Transverse colon (tissue), 4 donors: ENCODE results near the gene FAM20C. TPM values are rescaled to one million over a fixed set of nuclear protein-coding genes. Genes with fewer than 3 reads are reported as not detected.

Experiments
- DNase-seq: peaks from one replicate; pipeline ENCODE4 v3.0.0-alpha.2; 2019
- H3K27ac ChIP-seq, 4 donors: fragments of 200-600 bp; sonication (generic); 2 replicates each; pipeline ENCODE4 v1.5.1; 2016 to 2018; ENCODE audit warnings: inconsistent platforms in 4 of 4
- H3K27me3 ChIP-seq: fragments of 200-600 bp; sonication (generic); 2 replicates; pipeline ENCODE4 v1.5.1; 2017; ENCODE audit warnings: inconsistent platforms
- H3K36me3 ChIP-seq, 4 donors: fragments of 200-600 bp; sonication (generic); 2 replicates each; pipeline ENCODE4 v1.5.1; 2017 to 2019; ENCODE audit warnings: inconsistent platforms in 4 of 4
- H3K4me1 ChIP-seq, 4 donors: fragments of 200-600 bp; sonication (generic); 2 replicates each; pipeline ENCODE4 v1.5.1; 2017 to 2020; ENCODE audit warnings: inconsistent platforms in 4 of 4
- H3K4me3 ChIP-seq, 4 donors: fragments of 200-600 bp; sonication (generic); 1 replicate in 1 of 4; 2 replicates in 3 of 4; pipeline versions ENCODE4 v1.5.1 to v1.6.1; 2017 to 2019; ENCODE audit warnings: inconsistent platforms in 4 of 4
- H3K9me3 ChIP-seq, 2 donors: fragments of 200-600 bp; sonication (generic); 2 replicates each; pipeline ENCODE4 v1.5.1; 2017 to 2019; ENCODE audit warnings: inconsistent platforms in 2 of 2
- EP300 ChIP-seq: sonication (generic); formaldehyde crosslinking; IDR thresholded peaks from one replicate; pipeline ENCODE4 v1.6.1; 2017; ENCODE audit warnings: antibody characterized with exemption, low read depth
- POLR2A ChIP-seq: fragments of 450-650 bp; IDR thresholded peaks from one replicate; pipeline ENCODE4 v1.6.1; 2016; ENCODE audit warnings: antibody characterized with exemption, mild to moderate bottlenecking, moderate library complexity
- POLR2AphosphoS5 ChIP-seq, 3 donors: sonication (generic); formaldehyde crosslinking; IDR thresholded peaks; one replicate each; pipeline ENCODE4 v1.6.1; 2016; ENCODE audit warnings: antibody characterized with exemption in 3 of 3
- WGBS, 2 donors: methylation state at CpG; one replicate each; pipeline ENCODE4 v1.1.5; 2018; ENCODE audit warnings: low coverage in 1 of 2; 5-methylcytosine and 5-hydroxymethylcytosine counted together
- in situ Hi-C, 4 donors: fragments of 200-750 bp; cut with MboI; loops; one replicate each; pipeline versions ENCODE4 v1.15.0 to v1.15.1; 2017; ENCODE audit warnings: low sequenced_read_pairs in 3 of 4, low pct_ligation_motif_present in 1 of 4, low pct_unique_long_range_greater_than_20kb in 1 of 4
- intact Hi-C: fragments of 100-400 bp; cut with DNase I; formaldehyde crosslinking; loops from one replicate; pipeline ENCODE4 v1.15.1; 2023; ENCODE audit warnings: low total_unique reads
- total RNA-seq, 4 donors: library from RNA; depleted of rRNA; stranded (reverse); fragments of >200 nt; gene quantifications; one replicate each; pipeline ENCODE4 v1.1.0, GENCODE V29; 2016
- TF ChIP-seq, protein P1 (sequence below), 5 experiments: fragments of 200-600 bp in 3 of 5; fragments of 450-650 bp in 2 of 5; sonication (generic) in 3 of 5; IDR thresholded peaks; 1 replicate in 2 of 5; 2 replicates in 3 of 5; pipeline ENCODE4 v1.5.1; 2016 to 2017; ENCODE audit warnings: antibody characterized with exemption in 5 of 5, inconsistent platforms in 3 of 5, mild to moderate bottlenecking in 2 of 5, moderate library complexity in 1 of 5

Gene FAM20C
- total RNA-seq, 4 donors from 2014 or later, result 10.5 to 62.3 (median 23.5) TPM

DNA sequence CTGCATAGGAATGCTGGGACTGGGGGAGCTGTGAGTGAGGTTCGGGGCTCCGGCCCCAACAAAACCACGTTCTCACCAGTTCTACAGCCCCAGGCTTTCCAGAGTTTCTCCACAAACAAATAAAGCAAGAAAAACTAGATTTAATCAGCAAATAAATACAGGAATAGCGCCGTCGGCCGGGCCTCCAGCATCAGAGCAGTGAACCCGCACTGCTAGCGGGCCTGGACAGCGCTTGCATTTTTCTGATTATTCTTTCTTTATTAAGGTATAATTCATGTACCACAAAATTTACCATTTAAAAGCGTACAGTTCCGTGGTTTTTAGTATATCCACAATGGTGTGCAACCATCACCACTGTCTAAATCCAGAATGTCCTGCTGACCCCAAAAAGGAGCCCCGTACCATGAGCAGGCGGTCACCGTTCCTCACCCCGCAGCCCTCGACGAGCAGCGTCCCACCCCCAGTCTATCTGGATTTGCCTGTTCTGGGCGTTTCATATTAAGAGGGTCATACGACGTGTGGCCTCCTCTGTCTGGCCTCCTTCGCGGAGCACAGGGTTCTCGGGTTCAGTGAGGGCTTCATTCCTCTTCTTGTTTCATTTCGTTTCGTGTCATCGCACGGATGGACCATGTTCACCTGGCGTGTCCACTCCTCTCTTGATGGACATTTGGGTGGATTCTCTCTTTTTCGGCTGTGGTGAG is 62.1 kb downstream of the FAM20C start:
- Histone ChIP-seq H3K4me1 (no peaks in the 10 kb centered on the region), H3K9me3 (no peaks in the 10 kb centered on the region), H3K27ac (no peak overlapping the region), H3K27me3 (no peaks in the 10 kb centered on the region), H3K36me3 (peaks cover 0 to 11% (median 1%) of the 10 kb centered on the region in 4 donors), H3K4me3 (no peak overlapping the region)
- DNase-seq, result no peak
- TF ChIP-seq POLR2A (no peak), EP300 (no peak), POLR2AphosphoS5 (IDR thresholded peaks at IDR 0.05) (no peak)
- TF ChIP-seq, protein P1, sequence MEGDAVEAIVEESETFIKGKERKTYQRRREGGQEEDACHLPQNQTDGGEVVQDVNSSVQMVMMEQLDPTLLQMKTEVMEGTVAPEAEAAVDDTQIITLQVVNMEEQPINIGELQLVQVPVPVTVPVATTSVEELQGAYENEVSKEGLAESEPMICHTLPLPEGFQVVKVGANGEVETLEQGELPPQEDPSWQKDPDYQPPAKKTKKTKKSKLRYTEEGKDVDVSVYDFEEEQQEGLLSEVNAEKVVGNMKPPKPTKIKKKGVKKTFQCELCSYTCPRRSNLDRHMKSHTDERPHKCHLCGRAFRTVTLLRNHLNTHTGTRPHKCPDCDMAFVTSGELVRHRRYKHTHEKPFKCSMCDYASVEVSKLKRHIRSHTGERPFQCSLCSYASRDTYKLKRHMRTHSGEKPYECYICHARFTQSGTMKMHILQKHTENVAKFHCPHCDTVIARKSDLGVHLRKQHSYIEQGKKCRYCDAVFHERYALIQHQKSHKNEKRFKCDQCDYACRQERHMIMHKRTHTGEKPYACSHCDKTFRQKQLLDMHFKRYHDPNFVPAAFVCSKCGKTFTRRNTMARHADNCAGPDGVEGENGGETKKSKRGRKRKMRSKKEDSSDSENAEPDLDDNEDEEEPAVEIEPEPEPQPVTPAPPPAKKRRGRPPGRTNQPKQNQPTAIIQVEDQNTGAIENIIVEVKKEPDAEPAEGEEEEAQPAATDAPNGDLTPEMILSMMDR (IDR thresholded peaks at IDR 0.05), result no peak
- intact Hi-C loops, result no loop called here
- WGBS, 2 donors, result 94 to 96% methylated on average over 20 to 31 of the region's 31 CpGs
- in situ Hi-C loops, result no loop called here

DNA sequence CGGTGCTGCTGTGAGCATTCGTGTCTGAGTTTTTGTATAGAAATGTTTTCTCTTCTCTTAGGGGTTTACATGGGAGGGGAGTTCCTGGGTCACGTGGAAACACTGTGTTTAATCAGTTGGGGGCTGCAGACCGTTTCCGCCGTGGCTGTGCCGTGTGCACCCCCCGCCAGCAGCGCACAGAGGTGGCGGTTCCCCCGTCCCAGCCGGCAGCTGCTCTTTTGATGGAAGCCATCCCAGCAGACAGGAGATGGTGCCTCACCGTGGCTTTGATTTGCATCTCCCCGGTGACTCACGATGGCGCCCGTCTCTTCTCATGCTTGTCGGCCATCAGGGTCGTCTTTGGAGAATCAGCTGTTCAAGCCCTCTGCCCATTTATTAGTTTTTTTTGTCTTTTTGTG is 62.7 kb downstream of the FAM20C start:
- DNase-seq, result no peak
- H3K27me3 ChIP-seq, result no peaks in the 10 kb centered on the region
- no peaks in the 10 kb centered on the region for H3K9me3 ChIP-seq
- H3K36me3 ChIP-seq, result peaks cover 0 to 11% (median 1%) of the 10 kb centered on the region in 4 donors
- 89 to 100% methylated on average over 1 to 19 of the region's 19 CpGs for WGBS, 2 donors
- TF ChIP-seq, protein P1 (IDR thresholded peaks at IDR 0.05), result no peak
- no peak for TF ChIP-seq EP300
- no peak for TF ChIP-seq POLR2AphosphoS5 (IDR thresholded peaks at IDR 0.05)
- TF ChIP-seq POLR2A, result no peak
- no peak overlapping the region for H3K27ac ChIP-seq
- in situ Hi-C loops, result no loop called here
- H3K4me3 ChIP-seq, result no peak overlapping the region
- intact Hi-C loops, result no loop called here
- peaks cover 0 to 3% (median 0%) of the 10 kb centered on the region in 4 donors for H3K4me1 ChIP-seq

DNA sequence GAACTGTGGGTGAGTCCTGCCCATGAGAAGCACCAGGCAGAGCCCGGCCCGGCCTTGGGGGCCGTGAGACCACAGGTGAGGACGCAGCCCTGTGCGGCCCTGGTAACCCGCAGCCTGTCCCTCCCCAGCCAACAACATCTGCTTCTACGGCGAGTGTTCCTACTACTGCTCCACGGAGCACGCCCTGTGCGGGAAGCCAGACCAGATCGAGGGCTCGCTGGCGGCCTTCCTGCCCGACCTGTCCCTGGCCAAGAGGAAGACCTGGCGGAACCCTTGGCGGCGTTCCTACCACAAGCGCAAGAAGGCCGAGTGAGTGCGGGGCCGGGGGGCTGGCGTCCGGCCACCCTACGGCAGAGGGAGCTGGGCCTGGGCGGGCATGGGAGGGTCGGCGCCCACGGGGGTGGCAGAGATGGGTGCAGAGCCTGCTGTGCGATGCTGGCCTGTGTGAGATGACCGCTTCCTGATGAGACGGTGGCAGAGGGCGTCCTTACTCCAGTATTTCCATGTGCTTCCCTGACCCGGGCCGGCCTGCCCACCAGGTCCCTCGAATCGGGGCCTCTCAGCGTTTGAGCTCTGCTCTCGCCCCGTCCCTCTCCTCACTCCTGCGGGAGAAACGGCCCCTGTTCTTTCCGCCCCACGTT is 63.5 kb downstream of the FAM20C start:
- 94% methylated on average over 43 of the region's 44 CpGs; no CpG with 5 or more reads in 1 of the 2 donors for WGBS, 2 donors
- DNase-seq, result no peak
- Histone ChIP-seq H3K4me3 (no peak overlapping the region), H3K4me1 (peaks cover 2 to 8% (median 5%) of the 10 kb centered on the region in 4 donors), H3K27ac (no peak overlapping the region), H3K36me3 (peaks cover 0 to 11% (median 1%) of the 10 kb centered on the region in 4 donors), H3K27me3 (no peaks in the 10 kb centered on the region), H3K9me3 (no peaks in the 10 kb centered on the region)
- TF ChIP-seq POLR2AphosphoS5 (IDR thresholded peaks at IDR 0.05), result no peak
- no peak for TF ChIP-seq EP300
- no peak for TF ChIP-seq POLR2A
- TF ChIP-seq, protein P1 (IDR thresholded peaks at IDR 0.05), result no peak
- intact Hi-C loops, result no loop called here
- in situ Hi-C loops, result no loop called here

DNA sequence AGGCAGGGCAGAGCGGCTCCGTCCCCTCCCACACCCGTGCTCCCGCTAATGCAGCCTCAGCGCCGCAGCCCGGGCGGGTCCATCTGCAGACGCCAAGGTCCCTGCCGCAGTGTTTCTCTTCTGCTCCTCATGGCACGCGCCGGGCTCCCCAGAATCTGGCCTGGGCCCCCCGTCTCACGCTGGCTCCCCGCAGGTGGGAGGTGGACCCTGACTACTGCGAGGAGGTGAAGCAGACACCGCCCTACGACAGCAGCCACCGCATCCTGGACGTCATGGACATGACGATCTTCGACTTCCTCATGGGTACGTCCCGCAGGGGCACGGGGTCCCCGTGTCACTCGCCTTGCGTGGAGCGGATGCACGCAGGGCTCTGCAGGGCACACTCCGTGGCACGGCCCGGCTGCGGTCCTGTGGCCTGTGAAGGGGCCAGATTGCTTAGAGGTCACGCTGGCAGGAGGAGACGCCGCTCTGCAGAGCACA is 64.1 kb downstream of the FAM20C start:
- in situ Hi-C loops, result no loop called here
- TF ChIP-seq, protein P1 (IDR thresholded peaks at IDR 0.05), result no peak
- TF ChIP-seq POLR2A (no peak), EP300 (no peak), POLR2AphosphoS5 (IDR thresholded peaks at IDR 0.05) (no peak)
- intact Hi-C loops, result no loop called here
- H3K36me3 ChIP-seq, result peaks cover 0 to 11% (median 1%) of the 10 kb centered on the region in 4 donors
- DNase-seq, result no peak
- no peaks in the 10 kb centered on the region for H3K27me3 ChIP-seq
- WGBS, 2 donors, result 94% methylated on average over 26 of the region's 38 CpGs; no CpG with 5 or more reads in 1 of the 2 donors
- H3K27ac ChIP-seq, result no peak overlapping the region
- no peak overlapping the region for H3K4me3 ChIP-seq
- H3K4me1 ChIP-seq, result peaks cover 4 to 15% (median 8%) of the 10 kb centered on the region in 4 donors
- no peaks in the 10 kb centered on the region for H3K9me3 ChIP-seq
